Activated naive CD4-positive, alpha-beta T cell (primary cell): ENCODE results near the gene FUT4.
A peak's percentile ranks its signal among the peaks of the same experiment; 100 is the strongest.
"Not testable (repeated sequence)": the region's sequence is repeated elsewhere in the genome, so short reads cannot be mapped to it uniquely, and the experiment has no call there.

ENCODE experiments used
- DNase-seq, 4 experiments: peaks; one replicate each; lab custom pipeline; 2025; lab: John Stamatoyannopoulos, UW

Gene FUT4

DNA sequence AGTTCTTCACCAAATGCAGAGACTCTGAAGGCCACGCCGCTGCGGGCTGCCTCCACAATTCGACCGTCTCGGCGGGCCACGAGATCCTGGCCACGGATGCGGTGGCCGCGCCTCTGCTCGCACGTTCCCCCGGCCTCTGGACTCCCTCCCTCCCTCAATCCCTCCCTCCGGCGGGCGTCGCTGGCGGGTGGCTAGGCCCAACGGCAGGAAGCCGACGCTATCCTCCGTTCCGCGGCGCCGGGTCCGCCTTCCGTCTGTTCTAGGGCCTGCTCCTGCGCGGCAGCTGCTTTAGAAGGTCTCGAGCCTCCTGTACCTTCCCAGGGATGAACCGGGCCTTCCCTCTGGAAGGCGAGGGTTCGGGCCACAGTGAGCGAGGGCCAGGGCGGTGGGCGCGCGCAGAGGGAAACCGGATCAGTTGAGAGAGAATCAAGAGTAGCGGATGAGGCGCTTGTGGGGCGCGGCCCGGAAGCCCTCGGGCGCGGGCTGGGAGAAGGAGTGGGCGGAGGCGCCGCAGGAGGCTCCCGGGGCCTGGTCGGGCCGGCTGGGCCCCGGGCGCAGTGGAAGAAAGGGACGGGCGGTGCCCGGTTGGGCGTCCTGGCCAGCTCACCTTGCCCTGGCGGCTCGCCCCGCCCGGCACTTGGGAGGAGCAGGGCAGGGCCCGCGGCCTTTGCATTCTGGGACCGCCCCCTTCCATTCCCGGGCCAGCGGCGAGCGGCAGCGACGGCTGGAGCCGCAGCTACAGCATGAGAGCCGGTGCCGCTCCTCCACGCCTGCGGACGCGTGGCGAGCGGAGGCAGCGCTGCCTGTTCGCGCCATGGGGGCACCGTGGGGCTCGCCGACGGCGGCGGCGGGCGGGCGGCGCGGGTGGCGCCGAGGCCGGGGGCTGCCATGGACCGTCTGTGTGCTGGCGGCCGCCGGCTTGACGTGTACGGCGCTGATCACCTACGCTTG lies at the start of gene FUT4:
Gene FUT4, plus strand, starts transcription at position 227 of the 951 bp plus-strand sequence. Its CDS starts 213 bp downstream, at position 440.
- DNase-seq, result peak; percentile 29 to 65 (median 54)

- no peak for DNase-seq
These were observed 49.5 kb upstream of the FUT4 start for GRCh38 chr11:94494126-94494680.

GRCh38 chr11:94500181-94500580 lies 43.5 kb upstream of the FUT4 start:
- DNase-seq, result no peak

DNA sequence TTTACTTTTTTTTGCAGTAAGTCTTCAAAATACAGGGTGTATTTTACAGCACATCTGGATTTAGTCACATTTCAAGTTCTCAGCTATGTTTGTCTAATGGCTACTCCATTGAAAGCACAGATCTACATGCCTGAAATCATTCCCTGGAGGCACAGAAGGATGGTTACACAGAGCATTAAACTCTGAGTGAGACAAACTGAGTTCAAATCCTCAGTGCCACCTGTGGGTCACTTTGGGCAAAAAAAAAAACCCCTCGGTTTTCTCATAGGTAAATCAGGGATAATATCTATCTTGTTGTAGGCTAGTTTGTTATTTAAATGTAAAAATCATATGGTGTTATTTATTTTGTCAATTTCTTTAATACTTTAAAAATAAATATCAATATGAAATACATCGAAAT lies 42.2 kb upstream of the FUT4 start:
- no peak for DNase-seq

DNA sequence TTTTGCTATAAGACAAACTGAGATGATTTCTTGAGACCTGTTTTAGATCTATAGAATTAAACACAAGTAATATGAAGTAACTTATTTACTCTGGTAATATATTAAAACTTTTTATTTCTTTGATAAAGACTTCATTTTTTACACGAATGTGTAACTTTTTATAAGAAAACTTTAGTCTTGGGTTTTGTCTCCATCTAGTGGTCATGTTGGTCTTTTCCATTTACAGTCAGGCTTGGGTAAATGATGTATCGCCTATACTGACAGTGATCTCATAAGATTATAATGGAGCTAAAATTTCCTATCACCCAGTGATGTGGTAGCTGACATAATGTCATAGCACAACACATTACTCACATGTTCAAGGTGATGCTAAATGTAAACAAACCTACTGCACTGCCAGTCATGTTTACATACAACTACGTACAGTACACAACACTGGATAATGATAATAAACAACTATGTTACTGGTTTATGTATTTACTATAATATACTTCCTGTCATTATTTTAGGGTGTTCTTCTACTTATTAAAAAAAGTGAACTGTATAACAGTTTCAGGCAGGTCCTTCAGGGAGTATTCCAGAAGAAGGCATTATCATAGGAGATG lies 38.9 kb upstream of the FUT4 start:
- DNase-seq, result no peak

- not testable (repeated sequence) for DNase-seq
These were observed 37.2 kb upstream of the FUT4 start for GRCh38 chr11:94506513-94506912.

GRCh38 chr11:94507485-94507884 lies 36.2 kb upstream of the FUT4 start:
- no peak for DNase-seq

GRCh38 chr11:94511932-94512781 lies 31.6 kb upstream of the FUT4 start, which contains the start of gene C11orf97:
Gene C11orf97 (plus strand): TSS chr11:94512461. CDS start chr11:94512529, 68 bp downstream.
- DNase-seq, result peak in 2 of 4 experiments; percentile 22 to 36

DNA sequence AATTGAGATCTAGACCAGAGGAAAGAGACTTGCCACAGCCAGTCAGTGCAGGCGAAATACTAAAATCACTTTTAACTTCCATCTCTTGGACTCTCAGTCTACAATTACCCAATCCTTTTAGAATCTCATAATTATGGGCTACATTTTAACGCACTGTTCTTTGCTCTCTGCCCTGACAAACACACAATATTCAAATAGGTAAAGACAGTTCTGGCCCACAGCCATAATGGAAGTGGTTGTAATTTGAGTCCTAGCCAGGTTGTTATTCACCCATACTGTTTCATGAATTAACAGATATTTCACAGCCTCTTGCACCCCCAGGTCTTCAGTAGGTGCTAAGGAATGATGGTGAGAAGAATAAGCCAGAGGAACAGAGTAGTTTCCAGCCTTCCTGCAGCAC lies 30.6 kb upstream of the FUT4 start:
- DNase-seq, result no peak

DNA sequence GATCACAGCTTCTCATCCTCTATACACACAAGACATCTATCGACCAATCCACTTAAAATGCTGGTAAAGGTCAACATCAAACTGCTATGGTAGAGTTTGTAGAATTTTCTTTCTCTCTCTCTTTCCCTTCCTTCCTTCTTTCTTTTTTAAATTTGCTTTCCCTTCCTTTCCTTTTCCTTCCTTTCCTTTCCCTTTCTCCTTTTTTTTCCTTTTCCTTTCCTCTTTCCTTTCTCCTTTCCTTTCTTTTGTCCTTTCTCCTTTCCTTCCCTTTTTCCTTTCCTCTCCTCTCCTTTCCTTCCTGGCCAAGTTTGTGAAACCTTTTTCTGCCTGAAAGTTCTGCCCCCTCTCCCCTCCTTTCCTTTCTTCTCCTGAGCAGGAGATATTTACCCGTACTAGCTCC lies 28.3 kb upstream of the FUT4 start:
- DNase-seq, result no peak

DNA sequence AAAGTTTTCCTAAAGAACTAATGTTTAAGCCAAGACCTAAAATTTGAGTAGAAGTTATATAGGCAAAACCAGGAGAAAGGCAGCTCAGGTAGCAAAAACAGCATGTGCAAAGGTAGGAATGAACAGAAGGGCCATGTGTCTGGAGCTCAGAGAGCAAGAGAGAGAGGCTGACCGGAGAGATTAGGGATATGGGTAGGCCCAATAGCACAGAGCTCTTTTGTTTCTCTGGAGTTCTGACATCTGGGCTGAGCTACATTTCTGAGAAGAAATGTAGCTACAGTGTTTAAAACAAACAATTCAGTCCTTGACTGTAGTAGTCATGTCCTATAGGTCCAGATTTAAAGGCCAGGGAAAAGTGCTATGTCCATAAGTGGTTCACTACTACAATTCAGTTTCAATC lies 27.0 kb upstream of the FUT4 start:
- DNase-seq, result no peak

DNA sequence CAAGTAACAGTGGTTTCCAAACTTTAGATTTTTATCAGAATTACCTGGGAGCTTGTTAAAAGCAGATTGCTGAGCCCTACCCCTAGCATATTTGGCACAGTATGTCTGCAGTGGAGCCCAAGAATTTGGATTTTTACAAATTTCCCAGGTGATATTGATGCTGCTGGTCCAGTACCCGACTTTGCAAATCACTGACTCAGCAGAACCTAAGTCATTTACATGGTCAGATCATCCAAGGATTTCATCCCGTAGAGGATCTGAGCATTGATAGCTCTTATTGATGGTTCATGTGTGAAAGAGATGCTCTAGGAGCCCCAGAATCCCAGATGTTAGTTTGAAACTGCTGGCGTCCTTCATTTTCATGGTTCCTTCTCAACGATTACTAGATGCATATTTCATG lies 25.4 kb upstream of the FUT4 start:
- no peak for DNase-seq

GRCh38 chr11:94519478-94520084 lies 24.1 kb upstream of the FUT4 start:
- DNase-seq, result no peak

GRCh38 chr11:94521684-94522083 lies 22.0 kb upstream of the FUT4 start:
- no peak for DNase-seq

DNA sequence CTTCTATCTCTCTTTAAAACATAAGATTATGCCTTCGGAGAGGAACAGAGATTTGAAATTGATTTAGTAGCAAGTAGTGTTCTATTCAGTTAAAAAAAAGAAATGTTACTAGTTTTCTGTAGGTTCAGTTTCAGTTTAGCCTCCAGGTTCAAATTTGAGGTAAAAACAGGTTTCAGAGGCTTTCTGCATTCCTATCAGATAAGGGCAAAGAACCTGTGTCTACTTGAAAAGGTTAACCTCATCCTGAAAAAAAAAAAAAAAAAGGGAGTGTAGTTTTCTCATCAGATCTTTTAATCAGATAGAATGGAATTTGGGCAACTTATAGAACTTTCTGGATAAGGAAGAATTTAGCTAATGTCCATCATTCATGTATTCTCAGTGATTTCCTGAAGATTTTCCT lies 19.4 kb upstream of the FUT4 start:
- DNase-seq, result no peak

DNA sequence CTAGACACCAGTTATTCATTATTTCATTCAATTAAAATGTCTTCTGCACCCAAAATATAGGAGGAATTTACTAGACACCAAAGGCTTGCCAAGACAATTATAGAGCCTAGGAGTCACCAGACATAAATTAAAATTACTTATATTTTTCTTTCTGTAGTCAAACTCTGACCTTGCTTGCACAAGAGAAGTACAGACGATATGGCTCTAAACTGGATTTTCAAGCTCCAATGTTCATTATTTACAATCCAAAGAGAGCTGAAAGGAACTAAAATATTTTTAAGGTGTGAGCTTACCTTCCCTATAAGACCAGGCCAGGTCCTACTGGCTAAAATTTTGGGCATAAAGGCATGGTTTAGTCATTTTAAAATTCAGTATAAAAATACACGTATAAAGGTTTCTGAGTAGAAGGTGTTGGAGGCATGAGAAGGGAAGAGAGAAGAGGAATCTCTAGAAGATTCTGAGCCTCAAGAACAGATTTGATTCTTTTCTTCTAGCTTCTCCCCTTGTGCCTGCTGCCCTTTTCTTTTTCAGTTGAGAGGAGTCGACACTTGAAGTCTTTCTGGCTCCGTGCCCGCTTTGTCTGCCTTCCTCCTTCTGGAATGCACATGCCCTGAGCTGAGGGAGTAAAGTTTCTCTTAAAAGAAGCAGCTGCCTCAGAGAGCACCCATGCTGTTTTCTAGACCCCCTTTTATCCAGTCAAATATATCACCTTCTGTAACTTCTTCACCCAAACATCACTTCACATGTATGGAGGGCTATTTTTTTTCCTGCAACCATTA lies 18.0 kb upstream of the FUT4 start:
- DNase-seq, result no peak

- DNase-seq, result no peak
These were observed 16.9 kb upstream of the FUT4 start for GRCh38 chr11:94526645-94527438.

- no peak for DNase-seq
These were observed 15.2 kb upstream of the FUT4 start for GRCh38 chr11:94528551-94528950.

- DNase-seq, result no peak
These were observed 11.5 kb upstream of the FUT4 start for GRCh38 chr11:94532211-94532610.

DNA sequence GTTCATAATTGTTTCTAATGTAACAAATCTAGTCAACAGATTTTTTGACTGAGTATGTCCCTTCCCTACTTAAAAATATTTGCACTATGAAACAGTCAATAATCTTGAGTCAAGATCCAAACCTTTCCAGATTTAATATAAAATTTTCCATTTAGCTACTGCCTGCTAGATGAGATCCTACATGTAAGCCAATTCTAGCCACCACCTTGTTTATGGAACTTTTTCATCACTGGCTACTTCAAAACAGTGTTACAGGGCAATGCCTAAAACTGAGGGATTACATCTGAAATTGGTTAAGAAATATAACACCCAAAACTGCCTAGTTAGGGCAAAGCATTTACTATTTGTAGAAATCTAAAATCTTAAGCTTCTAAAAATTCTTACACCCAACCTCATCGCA lies 10.5 kb upstream of the FUT4 start:
- no peak for DNase-seq
